ENCODE measurements around the gene CRTAC1. TPM values are rescaled to one million over a fixed set of nuclear protein-coding genes. Genes with fewer than 3 reads are reported as not detected.
A peak's percentile ranks its signal among the peaks of the same experiment; 100 is the strongest.

Gene CRTAC1
- polyA plus RNA-seq, 1 of the 3 experiments (the other 2 are of a cell fraction): 0.05 TPM

DNA sequence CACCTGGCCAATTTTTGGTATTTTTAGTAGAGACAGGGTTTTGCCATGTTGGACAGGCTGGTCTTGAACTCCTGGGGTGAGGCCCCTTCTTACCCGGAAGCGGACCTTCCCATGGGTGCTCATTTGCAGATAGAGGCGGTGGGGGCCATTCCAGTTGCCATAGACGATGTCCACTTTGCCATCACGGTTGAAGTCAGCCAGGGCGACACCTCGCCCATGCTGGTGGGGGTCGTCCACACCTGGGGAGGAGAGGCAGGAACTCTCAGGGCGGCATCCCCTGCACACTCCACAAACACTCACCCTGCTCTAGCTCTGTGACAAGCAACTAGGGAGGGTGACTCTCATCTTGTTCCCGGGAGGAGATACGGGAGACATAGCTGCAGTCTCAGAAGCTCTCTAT lies 125.8 kb downstream of the CRTAC1 start (continued):
- TF ChIP-seq, protein P1, sequence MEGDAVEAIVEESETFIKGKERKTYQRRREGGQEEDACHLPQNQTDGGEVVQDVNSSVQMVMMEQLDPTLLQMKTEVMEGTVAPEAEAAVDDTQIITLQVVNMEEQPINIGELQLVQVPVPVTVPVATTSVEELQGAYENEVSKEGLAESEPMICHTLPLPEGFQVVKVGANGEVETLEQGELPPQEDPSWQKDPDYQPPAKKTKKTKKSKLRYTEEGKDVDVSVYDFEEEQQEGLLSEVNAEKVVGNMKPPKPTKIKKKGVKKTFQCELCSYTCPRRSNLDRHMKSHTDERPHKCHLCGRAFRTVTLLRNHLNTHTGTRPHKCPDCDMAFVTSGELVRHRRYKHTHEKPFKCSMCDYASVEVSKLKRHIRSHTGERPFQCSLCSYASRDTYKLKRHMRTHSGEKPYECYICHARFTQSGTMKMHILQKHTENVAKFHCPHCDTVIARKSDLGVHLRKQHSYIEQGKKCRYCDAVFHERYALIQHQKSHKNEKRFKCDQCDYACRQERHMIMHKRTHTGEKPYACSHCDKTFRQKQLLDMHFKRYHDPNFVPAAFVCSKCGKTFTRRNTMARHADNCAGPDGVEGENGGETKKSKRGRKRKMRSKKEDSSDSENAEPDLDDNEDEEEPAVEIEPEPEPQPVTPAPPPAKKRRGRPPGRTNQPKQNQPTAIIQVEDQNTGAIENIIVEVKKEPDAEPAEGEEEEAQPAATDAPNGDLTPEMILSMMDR (IDR thresholded peaks at IDR 0.05): no peak

GRCh38 chr10:97904018-97904381 lies 126.4 kb downstream of the CRTAC1 start:
- peak; percentile 71 for DNase-seq
- peaks cover 9% of the 10 kb centered on the region; the same call in 1 of the 2 replicates for H3K27me3 ChIP-seq (ENCODE audit: insufficient read depth)
- no peak overlapping the region for H2AFZ ChIP-seq (ENCODE audit: low read depth)
- no peaks in the 10 kb centered on the region for H3K36me3 ChIP-seq (replicated peaks in 1 of 2; ENCODE audit: control insufficient read depth in 1 of 2, insufficient read depth in 2 of 2, low read length in 1 of 2)
- H3K4me2 ChIP-seq: no peak overlapping the region
- WGBS (ENCODE audit: low lambda C conversion rate): 83% methylated on average over 3 of the region's 5 CpGs
- H3F3A ChIP-seq (replicated peaks; ENCODE audit: insufficient read depth): no peaks in the 10 kb centered on the region
- H3K27ac ChIP-seq (ENCODE audit: low read depth in 2 of 2, low read length in 1 of 2): no peak overlapping the region
- H3K9me2 ChIP-seq: no peaks in the 10 kb centered on the region
- H3K79me2 ChIP-seq (ENCODE audit: insufficient read depth): no peaks in the 10 kb centered on the region
- H3K4me1 ChIP-seq (ENCODE audit: control insufficient read depth in 1 of 2, insufficient read depth in 2 of 2, low read depth in 1 of 2, low read length in 1 of 2): peaks cover 0 to 12% of the 10 kb centered on the region in 2 experiments; a peak in 1 of 4 replicates
- no peaks in the 10 kb centered on the region for H3K9me3 ChIP-seq
- ChIA-PET POLR2A (interaction anchor here (0.9 kb wide), 1 partner anchor 126 kb away, joined by 3 read pairs; the partner anchor contains the start of gene CRTAC1), CTCF (interaction anchor here (0.7 to 6.7 kb wide), 12 partner anchors 8 to 406 kb away, joined by 3 to 55 read pairs (median 6); no protein-coding TSS in a partner anchor)
- TF ChIP-seq PBX3 (IDR thresholded peaks at IDR 0.05): no peak
- TF ChIP-seq POLR2AphosphoS5 (IDR thresholded peaks at IDR 0.05; ENCODE audit: low read depth, low read length): no peak
- TF ChIP-seq EP300 (IDR thresholded peaks at IDR 0.05; ENCODE audit: borderline replicate concordance in 1 of 2, low read depth in 1 of 2, low read length in 1 of 2): no peak
- TF ChIP-seq EZH2phosphoT487 (IDR thresholded peaks at IDR 0.05; ENCODE audit: borderline replicate concordance, low read depth): no peak
- no peak for TF ChIP-seq FOSL2 (IDR thresholded peaks at IDR 0.05; ENCODE audit: borderline replicate concordance, low read depth)
- TF ChIP-seq JUND (IDR thresholded peaks at IDR 0.05): no peak
- no peak for TF ChIP-seq RFX5 (IDR thresholded peaks at IDR 0.05; ENCODE audit: low read length)
- H3K9ac ChIP-seq: no peak overlapping the region
- H3K4me3 ChIP-seq (ENCODE audit: low read depth in 2 of 2, low read length in 1 of 2): no peak overlapping the region
- no peaks in the 10 kb centered on the region for H4K20me1 ChIP-seq (ENCODE audit: insufficient read depth)

DNA sequence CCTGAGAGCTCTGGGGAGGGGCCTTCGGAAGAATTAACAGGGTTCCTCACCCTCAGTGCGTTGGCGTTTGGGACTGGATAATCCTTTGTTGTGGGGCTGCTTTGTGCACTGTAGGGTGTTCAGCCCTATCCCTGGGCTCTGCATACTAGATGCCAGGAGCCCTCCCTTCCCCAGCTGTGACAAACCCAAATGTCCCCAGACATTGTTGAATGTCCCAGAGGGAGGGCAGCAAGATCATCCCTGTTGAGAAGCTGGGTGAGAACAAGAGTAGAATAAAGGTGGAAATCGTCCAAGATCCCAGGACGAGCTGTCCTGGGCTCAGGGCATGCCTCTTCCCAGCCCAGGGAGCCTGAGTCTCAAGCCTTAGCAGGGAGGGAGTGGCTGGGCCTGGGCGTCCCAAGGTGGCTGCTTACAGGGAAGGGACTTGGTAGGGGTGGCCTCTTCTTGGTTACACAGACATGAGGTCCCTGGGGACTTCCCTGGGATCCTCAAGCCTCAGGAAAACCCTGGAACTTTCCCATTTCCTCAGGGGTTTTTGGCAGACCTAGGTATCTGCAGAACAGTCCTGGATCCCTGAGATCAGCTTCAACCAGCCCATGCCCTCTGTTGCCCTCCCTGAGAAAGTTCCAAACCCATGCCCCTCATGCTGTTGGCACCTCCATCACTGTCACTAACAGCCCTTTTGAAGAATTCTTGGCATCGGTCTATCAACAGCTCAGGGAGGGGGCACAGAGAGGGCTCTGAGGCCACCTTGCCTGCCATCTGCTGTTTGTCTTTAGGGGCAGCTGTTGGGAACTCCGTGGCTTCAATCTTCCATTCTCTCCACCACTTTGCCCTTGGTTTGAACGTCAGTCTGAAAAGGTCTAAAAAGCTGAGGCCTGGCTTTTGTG lies 127.0 kb downstream of the CRTAC1 start:
- Histone ChIP-seq H3K27ac (ENCODE audit: low read depth in 2 of 2, low read length in 1 of 2) (no peak overlapping the region), H3K36me3 (replicated peaks in 1 of 2; ENCODE audit: control insufficient read depth in 1 of 2, insufficient read depth in 2 of 2, low read length in 1 of 2) (no peaks in the 10 kb centered on the region), H3K27me3 (ENCODE audit: insufficient read depth) (peaks cover 9% of the 10 kb centered on the region; the same call in 1 of the 2 replicates), H3K9me2 (no peaks in the 10 kb centered on the region), H3K9ac (no peak overlapping the region), H3K9me3 (no peaks in the 10 kb centered on the region), H3K4me3 (ENCODE audit: low read depth in 2 of 2, low read length in 1 of 2) (no peak overlapping the region), H3F3A (replicated peaks; ENCODE audit: insufficient read depth) (no peaks in the 10 kb centered on the region), H2AFZ (ENCODE audit: low read depth) (no peak overlapping the region), H3K79me2 (ENCODE audit: insufficient read depth) (no peaks in the 10 kb centered on the region), H3K4me2 (no peak overlapping the region), H3K4me1 (ENCODE audit: control insufficient read depth in 1 of 2, insufficient read depth in 2 of 2, low read depth in 1 of 2, low read length in 1 of 2) (peaks cover 0 to 12% of the 10 kb centered on the region in 2 experiments; a peak in 1 of 4 replicates), H4K20me1 (ENCODE audit: insufficient read depth) (no peaks in the 10 kb centered on the region)
- 44% methylated on average over 8 of the region's 9 CpGs for WGBS (ENCODE audit: low lambda C conversion rate)
- CTCF ChIA-PET: interaction anchor here (0.7 to 6.7 kb wide), 15 partner anchors 8 to 406 kb away, joined by 3 to 55 read pairs (median 6); no protein-coding TSS in a partner anchor
- DNase-seq: no peak
- POLR2A ChIA-PET: interaction anchor here (0.9 to 1.9 kb wide), 2 partner anchors 127 to 406 kb away, joined by 3 to 4 read pairs; partner anchors contain the start of gene CRTAC1
- no peak for TF ChIP-seq SMC3 (IDR thresholded peaks at IDR 0.05; ENCODE audit: low read depth, low read length)
- TF ChIP-seq YY1 (IDR thresholded peaks at IDR 0.05; ENCODE audit: low read depth): no peak
- no peak for TF ChIP-seq RCOR1 (IDR thresholded peaks at IDR 0.05; ENCODE audit: low read length)
- TF ChIP-seq SIN3A (IDR thresholded peaks at IDR 0.05; ENCODE audit: borderline replicate concordance, low read depth, low read length): no peak
- TF ChIP-seq MXI1 (IDR thresholded peaks at IDR 0.05; ENCODE audit: low read depth, low read length): no peak
- no peak; the same call in 1 of the 2 replicates for TF ChIP-seq RAD21 (IDR thresholded peaks at IDR 0.05; ENCODE audit: low read length)
- TF ChIP-seq POLR2AphosphoS5 (IDR thresholded peaks at IDR 0.05; ENCODE audit: low read depth, low read length): no peak
- TF ChIP-seq PBX3 (IDR thresholded peaks at IDR 0.05): no peak
- no peak for TF ChIP-seq NRF1 (IDR thresholded peaks at IDR 0.05; ENCODE audit: low read depth, low read length)
- no peak for TF ChIP-seq RXRA (IDR thresholded peaks at IDR 0.05; ENCODE audit: borderline replicate concordance, low read depth)
- TF ChIP-seq RFX5 (IDR thresholded peaks at IDR 0.05; ENCODE audit: low read length): no peak
- TF ChIP-seq FOXJ3 (CRISPR knock-in tag; IDR thresholded peaks at IDR 0.05): no peak
- TF ChIP-seq ZBTB33 (IDR thresholded peaks at IDR 0.05; ENCODE audit: borderline replicate concordance, low read depth): no peak
